ENCODE data around the gene MEGF8. TPM values are rescaled to one million over a fixed set of nuclear protein-coding genes. Genes with fewer than 3 reads are reported as not detected.

Gene MEGF8
- total and polyA plus RNA-seq, 10 of the 15 experiments (the other 5 are each of a cell fraction or from before 2014, with no cell fraction given), result 0.43 to 12.8 (median 2.7) TPM

DNA sequence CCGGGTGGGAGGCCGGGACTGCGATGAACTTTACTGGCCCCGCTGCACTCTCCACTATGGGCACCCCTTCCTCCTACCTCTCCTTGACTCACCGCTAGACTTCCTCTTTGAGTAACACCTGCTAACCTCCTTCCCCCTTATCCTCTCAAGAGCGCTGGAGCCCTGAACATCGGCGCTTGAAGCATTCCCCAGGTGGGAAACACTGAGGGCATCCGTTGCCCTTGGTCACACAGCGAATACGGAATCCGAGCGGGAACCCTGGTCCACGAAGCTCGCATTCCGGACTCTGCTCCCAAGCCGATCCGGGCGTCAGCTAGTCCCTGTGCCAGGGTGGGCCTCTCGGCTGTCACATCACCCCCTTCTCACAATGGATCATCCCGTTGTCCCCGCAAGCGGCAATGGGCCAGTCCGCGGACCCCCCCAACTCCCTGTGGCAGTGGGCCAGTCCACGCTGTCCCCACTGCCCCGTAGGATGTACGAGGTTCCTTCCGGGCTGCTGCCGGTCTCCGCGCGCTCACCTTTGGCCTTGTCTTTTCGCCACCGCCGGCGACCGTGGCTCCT lies 97.5 kb downstream of the MEGF8 start (continued):
- no peak for TF ChIP-seq ZNF207 (IDR thresholded peaks at IDR 0.05; ENCODE audit: borderline replicate concordance)
- no peak for TF ChIP-seq JUNB (IDR thresholded peaks at IDR 0.05)
- TF ChIP-seq HDAC6 (IDR thresholded peaks at IDR 0.05; ENCODE audit: unreplicated experiment), result no peak
- TF ChIP-seq, protein P1, sequence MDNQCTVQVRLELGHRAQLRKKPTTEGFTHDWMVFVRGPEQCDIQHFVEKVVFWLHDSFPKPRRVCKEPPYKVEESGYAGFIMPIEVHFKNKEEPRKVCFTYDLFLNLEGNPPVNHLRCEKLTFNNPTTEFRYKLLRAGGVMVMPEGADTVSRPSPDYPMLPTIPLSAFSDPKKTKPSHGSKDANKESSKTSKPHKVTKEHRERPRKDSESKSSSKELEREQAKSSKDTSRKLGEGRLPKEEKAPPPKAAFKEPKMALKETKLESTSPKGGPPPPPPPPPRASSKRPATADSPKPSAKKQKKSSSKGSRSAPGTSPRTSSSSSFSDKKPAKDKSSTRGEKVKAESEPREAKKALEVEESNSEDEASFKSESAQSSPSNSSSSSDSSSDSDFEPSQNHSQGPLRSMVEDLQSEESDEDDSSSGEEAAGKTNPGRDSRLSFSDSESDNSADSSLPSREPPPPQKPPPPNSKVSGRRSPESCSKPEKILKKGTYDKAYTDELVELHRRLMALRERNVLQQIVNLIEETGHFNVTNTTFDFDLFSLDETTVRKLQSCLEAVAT (IDR thresholded peaks at IDR 0.05), result no peak
- TF ChIP-seq EGR1 (IDR thresholded peaks at IDR 0.05; ENCODE audit: borderline replicate concordance in 1 of 2, low read depth in 2 of 2, low read length in 2 of 2), result no peak
- TF ChIP-seq ATF7 (IDR thresholded peaks at IDR 0.05; ENCODE audit: low read depth), result peak; percentile 96
- TF ChIP-seq, protein P2, sequence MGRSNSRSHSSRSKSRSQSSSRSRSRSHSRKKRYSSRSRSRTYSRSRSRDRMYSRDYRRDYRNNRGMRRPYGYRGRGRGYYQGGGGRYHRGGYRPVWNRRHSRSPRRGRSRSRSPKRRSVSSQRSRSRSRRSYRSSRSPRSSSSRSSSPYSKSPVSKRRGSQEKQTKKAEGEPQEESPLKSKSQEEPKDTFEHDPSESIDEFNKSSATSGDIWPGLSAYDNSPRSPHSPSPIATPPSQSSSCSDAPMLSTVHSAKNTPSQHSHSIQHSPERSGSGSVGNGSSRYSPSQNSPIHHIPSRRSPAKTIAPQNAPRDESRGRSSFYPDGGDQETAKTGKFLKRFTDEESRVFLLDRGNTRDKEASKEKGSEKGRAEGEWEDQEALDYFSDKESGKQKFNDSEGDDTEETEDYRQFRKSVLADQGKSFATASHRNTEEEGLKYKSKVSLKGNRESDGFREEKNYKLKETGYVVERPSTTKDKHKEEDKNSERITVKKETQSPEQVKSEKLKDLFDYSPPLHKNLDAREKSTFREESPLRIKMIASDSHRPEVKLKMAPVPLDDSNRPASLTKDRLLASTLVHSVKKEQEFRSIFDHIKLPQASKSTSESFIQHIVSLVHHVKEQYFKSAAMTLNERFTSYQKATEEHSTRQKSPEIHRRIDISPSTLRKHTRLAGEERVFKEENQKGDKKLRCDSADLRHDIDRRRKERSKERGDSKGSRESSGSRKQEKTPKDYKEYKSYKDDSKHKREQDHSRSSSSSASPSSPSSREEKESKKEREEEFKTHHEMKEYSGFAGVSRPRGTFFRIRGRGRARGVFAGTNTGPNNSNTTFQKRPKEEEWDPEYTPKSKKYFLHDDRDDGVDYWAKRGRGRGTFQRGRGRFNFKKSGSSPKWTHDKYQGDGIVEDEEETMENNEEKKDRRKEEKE (IDR thresholded peaks at IDR 0.05), result peak; percentile 86
- peak; percentile 96 for TF ChIP-seq CHD1 (IDR thresholded peaks at IDR 0.05; ENCODE audit: low read depth, low read length)
- no peak for TF ChIP-seq MYB (IDR thresholded peaks at IDR 0.05; ENCODE audit: borderline replicate concordance, low read depth, low read length)
- TF ChIP-seq, protein P3, sequence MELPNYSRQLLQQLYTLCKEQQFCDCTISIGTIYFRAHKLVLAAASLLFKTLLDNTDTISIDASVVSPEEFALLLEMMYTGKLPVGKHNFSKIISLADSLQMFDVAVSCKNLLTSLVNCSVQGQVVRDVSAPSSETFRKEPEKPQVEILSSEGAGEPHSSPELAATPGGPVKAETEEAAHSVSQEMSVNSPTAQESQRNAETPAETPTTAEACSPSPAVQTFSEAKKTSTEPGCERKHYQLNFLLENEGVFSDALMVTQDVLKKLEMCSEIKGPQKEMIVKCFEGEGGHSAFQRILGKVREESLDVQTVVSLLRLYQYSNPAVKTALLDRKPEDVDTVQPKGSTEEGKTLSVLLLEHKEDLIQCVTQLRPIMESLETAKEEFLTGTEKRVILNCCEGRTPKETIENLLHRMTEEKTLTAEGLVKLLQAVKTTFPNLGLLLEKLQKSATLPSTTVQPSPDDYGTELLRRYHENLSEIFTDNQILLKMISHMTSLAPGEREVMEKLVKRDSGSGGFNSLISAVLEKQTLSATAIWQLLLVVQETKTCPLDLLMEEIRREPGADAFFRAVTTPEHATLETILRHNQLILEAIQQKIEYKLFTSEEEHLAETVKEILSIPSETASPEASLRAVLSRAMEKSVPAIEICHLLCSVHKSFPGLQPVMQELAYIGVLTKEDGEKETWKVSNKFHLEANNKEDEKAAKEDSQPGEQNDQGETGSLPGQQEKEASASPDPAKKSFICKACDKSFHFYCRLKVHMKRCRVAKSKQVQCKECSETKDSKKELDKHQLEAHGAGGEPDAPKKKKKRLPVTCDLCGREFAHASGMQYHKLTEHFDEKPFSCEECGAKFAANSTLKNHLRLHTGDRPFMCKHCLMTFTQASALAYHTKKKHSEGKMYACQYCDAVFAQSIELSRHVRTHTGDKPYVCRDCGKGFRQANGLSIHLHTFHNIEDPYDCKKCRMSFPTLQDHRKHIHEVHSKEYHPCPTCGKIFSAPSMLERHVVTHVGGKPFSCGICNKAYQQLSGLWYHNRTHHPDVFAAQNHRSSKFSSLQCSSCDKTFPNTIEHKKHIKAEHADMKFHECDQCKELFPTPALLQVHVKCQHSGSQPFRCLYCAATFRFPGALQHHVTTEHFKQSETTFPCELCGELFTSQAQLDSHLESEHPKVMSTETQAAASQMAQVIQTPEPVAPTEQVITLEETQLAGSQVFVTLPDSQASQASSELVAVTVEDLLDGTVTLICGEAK (IDR thresholded peaks at IDR 0.05; ENCODE audit: borderline replicate concordance), result no peak
- no peak; the same call in 1 of the 2 replicates for TF ChIP-seq LARP7 (IDR thresholded peaks at IDR 0.05)
- TF ChIP-seq TAF1 (IDR thresholded peaks at IDR 0.05; ENCODE audit: borderline replicate concordance, low read depth, low read length), result 0 out of 2 replicates have a peak, but pooled peaks have one; percentile 3
- no peak for TF ChIP-seq PML (IDR thresholded peaks at IDR 0.05; ENCODE audit: low read length)
- no peak; the same call in 1 of the 2 replicates for TF ChIP-seq PAX5 (IDR thresholded peaks at IDR 0.05; ENCODE audit: borderline replicate concordance, low read depth, low read length)
- TF ChIP-seq RB1 (IDR thresholded peaks at IDR 0.05; ENCODE audit: borderline replicate concordance), result no peak
- peak; percentile 17; the same call in 1 of the 2 replicates for TF ChIP-seq NBN (IDR thresholded peaks at IDR 0.05)
- TF ChIP-seq HDGF (IDR thresholded peaks at IDR 0.05), result peak; percentile 74; the same call in 1 of the 2 replicates
- TF ChIP-seq BRCA1 (IDR thresholded peaks at IDR 0.05; ENCODE audit: low read depth, low read length), result no peak
- TF ChIP-seq TCF12 (IDR thresholded peaks at IDR 0.05; ENCODE audit: low read depth, low read length), result no peak

Data from GM12878 (cell line).